Activated CD8-positive, alpha-beta T cell treated with anti-CD3 and anti-CD28 coated beads for 36 hours (primary cell): ENCODE measurements around the gene RAB26. TPM values are rescaled to one million over a fixed set of nuclear protein-coding genes. Genes with fewer than 3 reads are reported as not detected.

Source experiments
- ATAC-seq: fragments of 200-7000 bp; cut with Tn5 transposase; one replicate; pipeline ENCODE4 v1.10.0; 2021; ENCODE audit warnings: mild to moderate bottlenecking, moderate library complexity
- CTCF ChIA-PET: fragments of 350-600 bp; sonication (Branson Sonifier 250); formaldehyde crosslinking; loops from one replicate; lab custom pipeline; 2021; ENCODE audit warnings: antibody characterized with exemption; lab: Charles Lee
- POLR2A ChIA-PET: fragments of 350-600 bp; sonication (Branson Sonifier 250); formaldehyde crosslinking; loops from one replicate; lab custom pipeline; 2021; ENCODE audit warnings: antibody characterized with exemption; lab: Charles Lee
- DNase-seq: peaks from one replicate; pipeline ENCODE4 v3.0.0-alpha.2; 2020
- H3K27ac Mint-ChIP-seq: one replicate; pipeline ENCODE4 v1.8.0; 2021; ENCODE audit warnings: mild to moderate bottlenecking, mixed read lengths
- H3K27me3 Mint-ChIP-seq: one replicate; pipeline ENCODE4 v1.8.0; 2021; ENCODE audit warnings: mixed read lengths
- H3K36me3 Mint-ChIP-seq: one replicate; pipeline ENCODE4 v1.8.0; 2021; ENCODE audit warnings: low read depth, mixed read lengths
- H3K4me1 Mint-ChIP-seq: one replicate; pipeline ENCODE4 v1.8.0; 2021; ENCODE audit warnings: low read depth, mixed read lengths
- H3K4me3 Mint-ChIP-seq: one replicate; pipeline ENCODE4 v1.8.0; 2021; ENCODE audit warnings: mild to moderate bottlenecking, moderate library complexity, mixed read lengths
- H3K9me3 Mint-ChIP-seq: one replicate; pipeline ENCODE4 v1.8.0; 2021; ENCODE audit warnings: mixed read lengths
- intact Hi-C: fragments of 100-400 bp; cut with micrococcal nuclease; formaldehyde crosslinking; loops from one replicate; pipeline ENCODE4 v1.10.0; 2022
- total RNA-seq, 2 experiments: library from RNA; stranded (reverse); gene quantifications; one replicate each; pipeline ENCODE4 v1.2.3, GENCODE V29; 2021
- TF ChIP-seq, protein P1 (sequence below): fragments of 200-600 bp; IDR thresholded peaks from one replicate; pipeline ENCODE4 v1.8.0; 2022; ENCODE audit warnings: antibody characterized with exemption, mild to moderate bottlenecking

Gene RAB26
- total RNA-seq, 2 experiments from 2014 or later = 0.34 to 0.49 TPM

DNA sequence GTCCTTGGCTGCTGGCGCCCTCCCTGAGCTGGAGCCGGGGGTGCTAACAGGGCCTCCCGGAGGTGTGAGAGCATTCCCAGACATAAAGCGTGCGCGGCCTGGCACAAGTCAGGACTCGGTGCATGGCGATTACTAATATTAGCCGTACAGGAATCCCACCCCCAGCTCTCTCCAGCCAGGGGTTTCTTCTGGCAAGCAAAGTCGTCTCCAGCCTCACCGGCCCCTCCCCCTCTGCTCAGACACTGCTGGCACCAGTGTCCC lies 43.0 kb downstream of the RAB26 start:
- H3K27me3 Mint-ChIP-seq = peaks cover 11% of the 10 kb centered on the region
- TF ChIP-seq, protein P1, sequence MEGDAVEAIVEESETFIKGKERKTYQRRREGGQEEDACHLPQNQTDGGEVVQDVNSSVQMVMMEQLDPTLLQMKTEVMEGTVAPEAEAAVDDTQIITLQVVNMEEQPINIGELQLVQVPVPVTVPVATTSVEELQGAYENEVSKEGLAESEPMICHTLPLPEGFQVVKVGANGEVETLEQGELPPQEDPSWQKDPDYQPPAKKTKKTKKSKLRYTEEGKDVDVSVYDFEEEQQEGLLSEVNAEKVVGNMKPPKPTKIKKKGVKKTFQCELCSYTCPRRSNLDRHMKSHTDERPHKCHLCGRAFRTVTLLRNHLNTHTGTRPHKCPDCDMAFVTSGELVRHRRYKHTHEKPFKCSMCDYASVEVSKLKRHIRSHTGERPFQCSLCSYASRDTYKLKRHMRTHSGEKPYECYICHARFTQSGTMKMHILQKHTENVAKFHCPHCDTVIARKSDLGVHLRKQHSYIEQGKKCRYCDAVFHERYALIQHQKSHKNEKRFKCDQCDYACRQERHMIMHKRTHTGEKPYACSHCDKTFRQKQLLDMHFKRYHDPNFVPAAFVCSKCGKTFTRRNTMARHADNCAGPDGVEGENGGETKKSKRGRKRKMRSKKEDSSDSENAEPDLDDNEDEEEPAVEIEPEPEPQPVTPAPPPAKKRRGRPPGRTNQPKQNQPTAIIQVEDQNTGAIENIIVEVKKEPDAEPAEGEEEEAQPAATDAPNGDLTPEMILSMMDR = no peak
- ATAC-seq = no peak
- no peaks in the 10 kb centered on the region for H3K36me3 Mint-ChIP-seq
- H3K27ac Mint-ChIP-seq = no peak overlapping the region
- no peaks in the 10 kb centered on the region for H3K9me3 Mint-ChIP-seq
- CTCF ChIA-PET = no interaction called here
- no peak overlapping the region for H3K4me3 Mint-ChIP-seq
- intact Hi-C loops = no loop called here
- no peak for DNase-seq
- POLR2A ChIA-PET = interaction anchor here (1.0 to 1.6 kb wide), 2 partner anchors 10 to 14 kb away, joined by 3 to 7 read pairs; partner anchors contain the start of gene MLST8
- peaks cover 3% of the 10 kb centered on the region for H3K4me1 Mint-ChIP-seq

DNA sequence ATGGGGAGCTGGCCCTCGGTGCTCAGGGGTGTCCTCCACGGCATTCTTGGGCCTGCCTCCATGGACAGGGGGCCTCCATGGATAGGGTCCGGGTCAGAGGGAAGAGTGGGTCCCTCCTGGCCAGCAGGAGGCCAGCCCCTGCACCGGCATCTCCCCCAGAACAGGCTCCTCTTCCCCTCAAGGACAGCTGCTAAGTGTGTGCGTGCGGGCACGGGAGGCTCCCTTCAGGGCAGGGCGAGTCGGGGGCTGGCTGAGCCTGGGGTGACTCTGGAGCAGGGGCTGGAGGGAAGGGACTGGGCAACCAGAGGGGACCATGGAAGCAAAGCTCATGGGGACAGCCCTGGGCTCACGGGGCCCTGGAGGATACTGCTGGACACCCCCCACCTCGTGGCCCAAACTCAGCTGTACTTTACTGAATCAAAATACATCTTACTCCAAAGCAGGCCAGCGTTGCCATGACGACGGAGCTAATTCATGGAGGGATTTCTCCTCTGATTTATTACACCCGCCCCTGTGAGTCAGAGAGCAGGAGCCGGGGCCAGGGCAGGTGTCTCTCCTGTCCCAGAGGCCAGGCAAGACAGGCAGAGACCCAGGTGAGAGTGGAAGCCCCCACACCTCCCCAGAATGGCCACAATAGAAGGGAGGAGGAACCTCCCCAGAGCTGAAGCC lies 45.9 kb downstream of the RAB26 start:
- ChIA-PET CTCF (interaction anchor here (0.9 to 3.9 kb wide), 22 partner anchors 8 to 396 kb away, joined by 3 to 24 read pairs (median 4); partner anchors contain the start of genes CCNF and ECI1), POLR2A (interaction anchor here (0.8 to 2.8 kb wide), 8 partner anchors 10 to 63 kb away, joined by 3 to 18 read pairs (median 4); partner anchors contain the start of genes ECI1 and TRAF7)
- H3K27ac Mint-ChIP-seq = no peak overlapping the region
- ATAC-seq (no peak), DNase-seq (peak; percentile 68)
- H3K36me3 Mint-ChIP-seq = no peaks in the 10 kb centered on the region
- H3K4me3 Mint-ChIP-seq = no peak overlapping the region
- peaks cover 23% of the 10 kb centered on the region for H3K27me3 Mint-ChIP-seq
- no peaks in the 10 kb centered on the region for H3K9me3 Mint-ChIP-seq
- TF ChIP-seq, protein P1 = no peak
- H3K4me1 Mint-ChIP-seq = peaks cover 3% of the 10 kb centered on the region
- intact Hi-C loops = no loop called here

DNA sequence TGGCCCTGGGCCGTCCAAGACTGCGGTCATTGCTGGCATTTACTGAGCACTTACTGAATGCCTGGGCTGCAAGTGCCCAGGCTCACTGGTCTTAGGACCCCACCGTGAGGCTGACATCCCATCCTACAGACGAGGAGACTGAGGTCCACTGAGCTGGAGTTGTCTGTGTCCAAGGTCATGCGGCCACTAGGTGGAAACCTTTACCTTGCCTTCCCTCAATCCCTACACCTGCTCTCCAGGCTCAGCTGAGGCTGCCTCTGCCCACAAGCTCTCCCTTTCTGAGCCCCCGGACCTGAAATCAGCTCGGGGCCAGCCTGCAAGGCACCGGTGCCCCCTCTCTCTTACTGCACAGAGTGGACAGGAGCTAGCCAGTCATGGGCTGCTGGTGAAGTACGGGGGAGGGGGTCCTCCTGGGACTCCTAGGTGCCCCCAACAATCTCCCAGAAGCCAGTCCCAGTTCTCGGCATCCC lies 46.5 kb downstream of the RAB26 start:
- H3K27me3 Mint-ChIP-seq = peaks cover 23% of the 10 kb centered on the region
- ATAC-seq (peak; percentile 77), DNase-seq (peak; percentile 75)
- intact Hi-C loops = no loop called here
- TF ChIP-seq, protein P1 = peak; percentile 63
- no peaks in the 10 kb centered on the region for H3K9me3 Mint-ChIP-seq
- peaks cover 3% of the 10 kb centered on the region for H3K4me1 Mint-ChIP-seq
- POLR2A ChIA-PET = interaction anchor here (0.8 to 2.8 kb wide), 7 partner anchors 9 to 63 kb away, joined by 3 to 18 read pairs (median 4); partner anchors contain the start of genes ECI1 and TRAF7
- H3K36me3 Mint-ChIP-seq = no peaks in the 10 kb centered on the region
- H3K4me3 Mint-ChIP-seq = peak overlapping the region; percentile 55
- no peak overlapping the region for H3K27ac Mint-ChIP-seq
- CTCF ChIA-PET = interaction anchor here (0.9 to 3.9 kb wide), 22 partner anchors 9 to 395 kb away, joined by 3 to 24 read pairs (median 4); partner anchors contain the start of genes CCNF and ECI1

DNA sequence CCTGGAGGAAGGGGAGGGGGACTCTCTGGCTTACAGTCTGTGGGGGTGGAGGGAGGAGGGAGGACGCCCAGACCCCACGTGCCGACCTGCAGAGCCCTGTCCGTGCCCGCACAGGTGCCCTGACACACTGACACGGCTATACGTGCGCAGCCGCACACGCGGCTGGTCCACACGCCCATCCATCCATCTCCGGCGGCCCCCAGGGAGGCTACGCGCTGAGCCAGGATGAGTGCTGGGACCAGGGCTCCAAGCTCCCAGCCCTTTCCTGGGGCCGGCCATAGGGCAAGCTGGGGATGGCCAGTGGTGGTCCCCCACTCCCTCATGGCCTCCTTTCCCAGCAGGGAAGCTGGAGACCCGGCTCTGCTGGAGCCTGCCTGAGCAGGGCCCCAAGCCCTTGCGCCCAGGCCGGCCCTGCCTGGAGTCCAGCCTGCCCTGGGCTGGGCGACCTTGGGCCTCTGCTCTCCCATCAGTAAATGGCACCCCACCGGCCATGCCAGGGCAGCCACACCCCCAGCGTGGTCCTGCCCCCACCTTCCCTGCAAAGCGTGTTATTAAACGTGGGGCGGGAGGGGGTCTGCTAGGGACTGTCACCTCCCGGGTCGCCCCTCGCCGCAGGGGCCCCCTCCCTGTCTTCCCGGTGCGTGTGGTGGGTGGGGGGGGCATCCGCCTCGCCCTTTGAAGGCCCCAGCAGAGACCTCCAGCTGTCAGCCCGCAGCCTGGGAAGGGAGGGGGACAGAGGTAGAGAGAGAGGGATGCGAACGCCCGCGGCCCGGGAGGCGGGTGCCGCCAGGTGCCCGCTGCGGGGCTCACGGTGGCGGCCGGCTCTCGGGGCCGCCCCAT lies 47.1 kb downstream of the RAB26 start:
- CTCF ChIA-PET = interaction anchor here (1.1 to 3.9 kb wide), 18 partner anchors 8 to 395 kb away, joined by 3 to 24 read pairs (median 5); partner anchors contain the start of genes CCNF and ECI1
- ATAC-seq = peak; percentile 25
- POLR2A ChIA-PET = interaction anchor here (0.9 to 2.8 kb wide), 6 partner anchors 8 to 56 kb away, joined by 3 to 18 read pairs (median 5); partner anchors contain the start of genes ECI1 and TRAF7

More for the DNA sequence above, 47.1 kb downstream of the RAB26 start:
- Mint-ChIP-seq H3K9me3 (no peaks in the 10 kb centered on the region), H3K4me3 (peak overlapping the region; percentile 55), H3K4me1 (peaks cover 3% of the 10 kb centered on the region), H3K36me3 (no peaks in the 10 kb centered on the region), H3K27ac (no peak overlapping the region), H3K27me3 (peaks cover 23% of the 10 kb centered on the region)
- intact Hi-C loops = no loop called here
- DNase-seq = no peak
- TF ChIP-seq, protein P1 = no peak
